GM12878 (cell line): ENCODE results near the gene KANTR. TPM values are rescaled to one million over a fixed set of nuclear protein-coding genes. Genes with fewer than 3 reads are reported as not detected.
A peak's percentile ranks its signal among the peaks of the same experiment; 100 is the strongest.

Source experiments
- ATAC-seq: fragments of 200-7000 bp; cut with Tn5 transposase; 3 replicates; pipeline ENCODE4 v1.9.1; 2020; ENCODE audit warnings: mild to moderate bottlenecking, moderate library complexity
- BruUV-seq: library from RNA; stranded (reverse); fragments of 400-500 nt; replicated peaks from 2 replicates; lab custom pipeline; 2021; lab: Mats Ljungman, UMichigan
- CTCF ChIA-PET: fragments of 300-600 bp; sonication (Branson Sonifier 250); formaldehyde crosslinking; extraction: SDS; loops from one replicate; lab custom pipeline; 2021; ENCODE audit warnings: inconsistent platforms; lab: Yijun Ruan, JAX
- POLR2A ChIA-PET: fragments of 350-600 bp; formaldehyde crosslinking; extraction: SDS; loops from one replicate; lab custom pipeline; 2021; ENCODE audit warnings: inconsistent platforms; lab: Charles Lee
- RAD21 ChIA-PET: fragments of 300-600 bp; sonication (Branson Sonifier 250); formaldehyde crosslinking; loops from one replicate; lab custom pipeline; 2023; ENCODE audit warnings: antibody characterized with exemption; ENCODE audit not compliant: unreplicated experiment; lab: Charles Lee
- SMC1A ChIA-PET: fragments of 300-600 bp; sonication (Branson Sonifier 250); formaldehyde crosslinking; loops from one replicate; lab custom pipeline; 2023; ENCODE audit not compliant: unreplicated experiment, uncharacterized antibody; lab: Charles Lee
- DNase-seq: peaks from one replicate; pipeline ENCODE4 v3.0.0-alpha.2; 2011; ENCODE audit warnings: low read depth, low spot score
- FAIRE-seq: peaks from 3 replicates; lab custom pipeline; 2011; peaks lifted over from hg19 to GRCh38; lab: Jason Lieb, UNC
- H2AFZ ChIP-seq: 2 replicates; pipeline ENCODE4 v1.6.0; 2011; ENCODE audit warnings: low read depth, low read length, control low read depth; ENCODE audit not compliant: control insufficient read depth
- H3K27ac ChIP-seq: 2 replicates; pipeline ENCODE4 v1.5.1; 2011; ENCODE audit warnings: control low read depth; ENCODE audit not compliant: control insufficient read depth, insufficient read depth
- H3K27me3 ChIP-seq, 2 experiments: replicated peaks in 1 of 2; 2 replicates each; pipeline versions ENCODE4 v1.6.0 to v1.6.1; 2011; ENCODE audit warnings: low read length in 1 of 2; ENCODE audit not compliant: control insufficient read depth in 2 of 2, insufficient read depth in 2 of 2
- H3K36me3 ChIP-seq, 2 experiments: 2 replicates each; pipeline ENCODE4 v1.5.1; 2011; ENCODE audit warnings: low read length in 1 of 2; ENCODE audit not compliant: control insufficient read depth in 2 of 2, insufficient read depth in 2 of 2
- H3K4me1 ChIP-seq: 2 replicates; pipeline ENCODE4 v1.6.1; 2011; ENCODE audit warnings: mild to moderate bottlenecking, low read length, moderate library complexity, mixed read lengths; ENCODE audit not compliant: control insufficient read depth, insufficient read depth
- H3K4me2 ChIP-seq: 2 replicates; pipeline ENCODE4 v1.6.0; 2011; ENCODE audit warnings: control low read depth; ENCODE audit not compliant: control insufficient read depth, insufficient read depth
- H3K4me3 ChIP-seq: fragments of 200-600 bp; sonication (generic); 2 replicates; pipeline ENCODE4 v1.5.1; 2016
- H3K79me2 ChIP-seq: 2 replicates; pipeline ENCODE4 v1.6.0; 2011; ENCODE audit warnings: low read length; ENCODE audit not compliant: control insufficient read depth, insufficient read depth
- H3K9ac ChIP-seq: 2 replicates; pipeline ENCODE4 v1.8.0; 2011; ENCODE audit warnings: low read length, control low read depth, mixed read lengths; ENCODE audit not compliant: control insufficient read depth, insufficient read depth
- H3K9me3 ChIP-seq: replicated peaks from 3 replicates; pipeline ENCODE4 v1.5.1; 2011; ENCODE audit warnings: mild to moderate bottlenecking, low read length; ENCODE audit not compliant: control insufficient read depth, insufficient read depth
- H4K20me1 ChIP-seq: 2 replicates; pipeline ENCODE4 v1.6.0; 2011; ENCODE audit not compliant: control insufficient read depth, insufficient read depth
- CTCF ChIP-seq, 3 experiments: IDR thresholded peaks in 2 of 3; conservative IDR thresholded peaks in 1 of 3; 2 replicates each; pipeline ENCODE4 v1.5.1; 2011; ENCODE audit warnings: low read depth in 3 of 3, low read length in 3 of 3, mild to moderate bottlenecking in 3 of 3, control low read depth in 2 of 3, moderate library complexity in 2 of 3, inconsistent platforms in 1 of 3, mixed read lengths in 1 of 3; ENCODE audit not compliant: control insufficient read depth in 2 of 3, insufficient read depth in 1 of 3; ENCODE audit errors: extremely low read depth in 1 of 3
- RELA ChIP-seq: fragments of 450-650 bp; IDR thresholded peaks from 2 replicates; pipeline ENCODE4 v1.8.0; 2014; ENCODE audit warnings: borderline replicate concordance; ENCODE audit not compliant: partially characterized antibody
- WGBS: methylation state at CpG from one replicate; pipeline ENCODE4 v1.1.6; 2016; ENCODE audit warnings: low lambda C conversion rate; ENCODE audit not compliant: insufficient replicate concordance, insufficient coverage; ENCODE audit errors: missing lambda C conversion rate; 5-methylcytosine and 5-hydroxymethylcytosine counted together
- in situ Hi-C: fragments of 300-500 bp; cut with MboI; formaldehyde crosslinking; loops from 9 replicates; pipeline ENCODE4 v1.14.3; 2018; ENCODE audit warnings: mixed read lengths
- intact Hi-C: fragments of 100-400 bp; cut with micrococcal nuclease; formaldehyde crosslinking; loops from one replicate; pipeline ENCODE4 v1.14.2; 2022; ENCODE audit not compliant: unreplicated experiment
- polyA plus RNA-seq, 11 experiments: library from polyadenylated mRNA; depleted of rRNA in 4 of 11; unstranded in 6 of 11; stranded (reverse) in 5 of 11; fragments of >200 nt; fragmentation: Nextera tagmentation in 4 of 11; fragmentation: Illumina TruSeq in 1 of 11; extraction: Ambion mirVana in 4 of 11; extraction: Trizol in 1 of 11; gene quantifications; 1 replicate in 1 of 11; 2 replicates in 10 of 11; pipeline versions ENCODE4 v1.2.1 to v1.2.3, GENCODE V29; 2011 to 2016; ENCODE audit warnings: inconsistent platforms in 2 of 11, missing spikeins in 2 of 11, low read depth in 1 of 11
- small RNA-seq: library from RNA; depleted of rRNA; stranded (forward); fragments of <200 nt; gene quantifications from one replicate; pipeline ENCODE3, GENCODE V24; 2014
- total RNA-seq, 4 experiments: library from RNA; depleted of rRNA in 3 of 4; stranded (reverse); fragments of >200 nt in 3 of 4; fragmentation: Illumina TruSeq in 1 of 4; extraction: Trizol in 1 of 4; gene quantifications; 2 replicates each; pipeline versions ENCODE4 v1.2.1 to v1.2.3, GENCODE V29; 2013 to 2021

The KANTR gene
- total and polyA plus RNA-seq, 10 of the 15 experiments (the other 5 are each of a cell fraction or from before 2014, with no cell fraction given): 1.00 to 14.8 (median 5.5) TPM

- H3K79me2 ChIP-seq: no peaks in the 10 kb centered on the region
- DNase-seq: no peak
- CTCF ChIA-PET: no interaction called here
- H3K27ac ChIP-seq: no peak overlapping the region
- peaks cover 2% of the 10 kb centered on the region; the same call in 2 of the 3 replicates for H3K9me3 ChIP-seq
- no peak for ATAC-seq
- SMC1A ChIA-PET: no interaction called here
- no peaks in the 10 kb centered on the region for H3K27me3 ChIP-seq
- TF ChIP-seq RELA (no peak), CTCF (IDR thresholded peaks at IDR 0.05 in 2 of 3, conservative IDR thresholded peaks at IDR 0.05 in 1 of 3; ENCODE audit: control insufficient read depth in 2 of 3, extremely low read depth in 1 of 3, insufficient read depth in 1 of 3, low read depth in 3 of 3, low read length in 3 of 3) (peak in 2 of 3 experiments; percentile 11 to 16; a peak in 1 of 6 replicates)
- TF ChIP-seq, all 136 proteins: peak for 1
- FAIRE-seq: no peak
- Histone ChIP-seq H3K9ac (no peak overlapping the region), H3K4me2 (no peak overlapping the region), H3K4me3 (no peak overlapping the region), H3K4me1 (no peaks in the 10 kb centered on the region), H2AFZ (no peak overlapping the region), H3K36me3 (no peaks in the 10 kb centered on the region), H4K20me1 (no peaks in the 10 kb centered on the region)
- in situ Hi-C loops: no loop called here
- ChIA-PET POLR2A (no interaction called here), RAD21 (no interaction called here)
- WGBS: 80% methylated on average over 7 of the region's 7 CpGs
- BruUV-seq: no TSS peak
- intact Hi-C loops: no loop called here
Observed at GRCh38 chrX:53171356-53171755, 77.4 kb downstream of the KANTR start.

Small RNA genes lying within 50 kb of the gene (small RNA-seq; reads per million reads assigned to genes)
- gene AL139396.1 (not detected), gene AL591212.2 (not detected)

Other genes starting within 250 kb of the KANTR start
- gene XAGE3, start 226.1 kb upstream of the KANTR start, total RNA-seq (2014; rRNA removed): not detected in 2 replicates
- gene XAGE3, start 226.1 kb upstream of the KANTR start, total RNA-seq (2014; rRNA removed; fragmentation: Illumina TruSeq; extraction: Trizol): not detected in 2 replicates
- not detected in 2 replicates for gene XAGE3, start 226.1 kb upstream of the KANTR start, total RNA-seq (2021)
- not detected in 2 replicates for gene XAGE3, start 226.1 kb upstream of the KANTR start, polyA plus RNA-seq (2011; rRNA removed)
- gene XAGE3, start 226.1 kb upstream of the KANTR start, polyA plus RNA-seq (2014; fragmentation: Illumina TruSeq; extraction: Trizol): not detected in 2 replicates
- gene XAGE3, start 226.1 kb upstream of the KANTR start, polyA plus RNA-seq (2014; fragmentation: Nextera tagmentation; extraction: Ambion mirVana): not detected
- gene XAGE3, start 226.1 kb upstream of the KANTR start, polyA plus RNA-seq (2014; rRNA removed): not detected in 2 replicates
- gene XAGE3, start 226.1 kb upstream of the KANTR start, polyA plus RNA-seq (2016; fragmentation: Nextera tagmentation; extraction: Ambion mirVana): not detected
- gene FAM156B, start 196.8 kb upstream of the KANTR start, total RNA-seq (2014; rRNA removed): 21.1 and 25.5 TPM in 2 replicates
- 10.5 and 13.8 TPM in 2 replicates for gene FAM156B, start 196.8 kb upstream of the KANTR start, total RNA-seq (2014; rRNA removed; fragmentation: Illumina TruSeq; extraction: Trizol)
- 15.8 and 17.0 TPM in 2 replicates for gene FAM156B, start 196.8 kb upstream of the KANTR start, total RNA-seq (2021)
- 12.1 and 23.1 TPM in 2 replicates for gene FAM156B, start 196.8 kb upstream of the KANTR start, polyA plus RNA-seq (2011; rRNA removed)
- 10.4 and 19.8 TPM in 2 replicates for gene FAM156B, start 196.8 kb upstream of the KANTR start, polyA plus RNA-seq (2014; fragmentation: Illumina TruSeq; extraction: Trizol)
- gene FAM156B, start 196.8 kb upstream of the KANTR start, polyA plus RNA-seq (2014; fragmentation: Nextera tagmentation; extraction: Ambion mirVana): 1 to 10 TPM in 1 of 2 experiments, under 1 TPM in 1; 0.53 to 2.4 TPM
- gene FAM156B, start 196.8 kb upstream of the KANTR start, polyA plus RNA-seq (2014; rRNA removed): 27.9 and 33.0 TPM in 2 replicates
- gene FAM156B, start 196.8 kb upstream of the KANTR start, polyA plus RNA-seq (2016; fragmentation: Nextera tagmentation; extraction: Ambion mirVana): 10 to 100 TPM; 12.9 to 16.6 TPM
- 12.9 and 14.5 TPM in 2 replicates for gene FAM156A, start 135.6 kb upstream of the KANTR start, total RNA-seq (2014; rRNA removed)
- 10.2 and 11.9 TPM in 2 replicates for gene FAM156A, start 135.6 kb upstream of the KANTR start, total RNA-seq (2014; rRNA removed; fragmentation: Illumina TruSeq; extraction: Trizol)
- 13.9 and 16.0 TPM in 2 replicates for gene FAM156A, start 135.6 kb upstream of the KANTR start, total RNA-seq (2021)
- gene FAM156A, start 135.6 kb upstream of the KANTR start, polyA plus RNA-seq (2011; rRNA removed): 19.3 and 24.2 TPM in 2 replicates
- 14.6 and 16.7 TPM in 2 replicates for gene FAM156A, start 135.6 kb upstream of the KANTR start, polyA plus RNA-seq (2014; fragmentation: Illumina TruSeq; extraction: Trizol)
- 1 to 10 TPM; 2.9 to 5.1 TPM for gene FAM156A, start 135.6 kb upstream of the KANTR start, polyA plus RNA-seq (2014; fragmentation: Nextera tagmentation; extraction: Ambion mirVana)
- 21.6 and 25.2 TPM in 2 replicates for gene FAM156A, start 135.6 kb upstream of the KANTR start, polyA plus RNA-seq (2014; rRNA removed)
- 10 to 100 TPM; 19.1 to 25.0 TPM for gene FAM156A, start 135.6 kb upstream of the KANTR start, polyA plus RNA-seq (2016; fragmentation: Nextera tagmentation; extraction: Ambion mirVana)
- gene GPR173, start 45.4 kb upstream of the KANTR start, total RNA-seq (2014; rRNA removed): 0.06 and 0.27 TPM in 2 replicates
- gene GPR173, start 45.4 kb upstream of the KANTR start, total RNA-seq (2014; rRNA removed; fragmentation: Illumina TruSeq; extraction: Trizol): 0.04 and 0.05 TPM in 2 replicates
- gene GPR173, start 45.4 kb upstream of the KANTR start, total RNA-seq (2021): 0.10 and 0.11 TPM in 2 replicates
- 0.10 and 0.14 TPM in 2 replicates for gene GPR173, start 45.4 kb upstream of the KANTR start, polyA plus RNA-seq (2011; rRNA removed)
- 0.13 TPM in 2 replicates for gene GPR173, start 45.4 kb upstream of the KANTR start, polyA plus RNA-seq (2014; fragmentation: Illumina TruSeq; extraction: Trizol)
- not detected for gene GPR173, start 45.4 kb upstream of the KANTR start, polyA plus RNA-seq (2014; fragmentation: Nextera tagmentation; extraction: Ambion mirVana)
- gene GPR173, start 45.4 kb upstream of the KANTR start, polyA plus RNA-seq (2014; rRNA removed): 0.05 and 0.24 TPM in 2 replicates
- not detected for gene GPR173, start 45.4 kb upstream of the KANTR start, polyA plus RNA-seq (2016; fragmentation: Nextera tagmentation; extraction: Ambion mirVana)
- 12.8 and 13.4 TPM in 2 replicates for gene TSPYL2, start 11.8 kb upstream of the KANTR start, total RNA-seq (2014; rRNA removed)
- 12.3 and 12.9 TPM in 2 replicates for gene TSPYL2, start 11.8 kb upstream of the KANTR start, total RNA-seq (2014; rRNA removed; fragmentation: Illumina TruSeq; extraction: Trizol)
- 16.0 and 16.1 TPM in 2 replicates for gene TSPYL2, start 11.8 kb upstream of the KANTR start, total RNA-seq (2021)
- 19.9 and 20.1 TPM in 2 replicates for gene TSPYL2, start 11.8 kb upstream of the KANTR start, polyA plus RNA-seq (2011; rRNA removed)
- gene TSPYL2, start 11.8 kb upstream of the KANTR start, polyA plus RNA-seq (2014; fragmentation: Illumina TruSeq; extraction: Trizol): 24.6 and 29.5 TPM in 2 replicates
- gene TSPYL2, start 11.8 kb upstream of the KANTR start, polyA plus RNA-seq (2014; fragmentation: Nextera tagmentation; extraction: Ambion mirVana): 1 to 10 TPM in 1 of 2 experiments, under 1 TPM in 1; 0.53 to 1.8 TPM
- 19.7 and 20.0 TPM in 2 replicates for gene TSPYL2, start 11.8 kb upstream of the KANTR start, polyA plus RNA-seq (2014; rRNA removed)
- 10 to 100 TPM; 13.3 to 15.6 TPM for gene TSPYL2, start 11.8 kb upstream of the KANTR start, polyA plus RNA-seq (2016; fragmentation: Nextera tagmentation; extraction: Ambion mirVana)
- gene KDM5C, start 131.1 kb downstream of the KANTR start, total RNA-seq (2014; rRNA removed): 48.0 and 59.2 TPM in 2 replicates
- gene KDM5C, start 131.1 kb downstream of the KANTR start, total RNA-seq (2014; rRNA removed; fragmentation: Illumina TruSeq; extraction: Trizol): 35.7 and 42.1 TPM in 2 replicates
- 99.4 and 110 TPM in 2 replicates for gene KDM5C, start 131.1 kb downstream of the KANTR start, total RNA-seq (2021)
- 40.2 and 88.5 TPM in 2 replicates for gene KDM5C, start 131.1 kb downstream of the KANTR start, polyA plus RNA-seq (2011; rRNA removed)
- gene KDM5C, start 131.1 kb downstream of the KANTR start, polyA plus RNA-seq (2014; fragmentation: Illumina TruSeq; extraction: Trizol): 45.1 and 51.0 TPM in 2 replicates
- gene KDM5C, start 131.1 kb downstream of the KANTR start, polyA plus RNA-seq (2014; fragmentation: Nextera tagmentation; extraction: Ambion mirVana): 1 to 10 TPM; 1.5 TPM
- gene KDM5C, start 131.1 kb downstream of the KANTR start, polyA plus RNA-seq (2014; rRNA removed): 58.5 and 64.7 TPM in 2 replicates
- gene KDM5C, start 131.1 kb downstream of the KANTR start, polyA plus RNA-seq (2016; fragmentation: Nextera tagmentation; extraction: Ambion mirVana): 10 to 100 TPM; 49.0 to 54.9 TPM
- not detected in 2 replicates for gene IQSEC2, start 187.4 kb downstream of the KANTR start, total RNA-seq (2014; rRNA removed)
- gene IQSEC2, start 187.4 kb downstream of the KANTR start, total RNA-seq (2014; rRNA removed; fragmentation: Illumina TruSeq; extraction: Trizol): not detected in 2 replicates
- 0.08 and 0.23 TPM in 2 replicates for gene IQSEC2, start 187.4 kb downstream of the KANTR start, total RNA-seq (2021)
- 0.04 TPM in 1 of 2 replicates, not detected in the other for gene IQSEC2, start 187.4 kb downstream of the KANTR start, polyA plus RNA-seq (2011; rRNA removed)
- 0.07 TPM in 1 of 2 replicates, not detected in the other for gene IQSEC2, start 187.4 kb downstream of the KANTR start, polyA plus RNA-seq (2014; fragmentation: Illumina TruSeq; extraction: Trizol)
- gene IQSEC2, start 187.4 kb downstream of the KANTR start, polyA plus RNA-seq (2014; fragmentation: Nextera tagmentation; extraction: Ambion mirVana): under 1 TPM; 0.04 to 0.11 TPM
- 0.01 and 0.22 TPM in 2 replicates for gene IQSEC2, start 187.4 kb downstream of the KANTR start, polyA plus RNA-seq (2014; rRNA removed)
- gene IQSEC2, start 187.4 kb downstream of the KANTR start, polyA plus RNA-seq (2016; fragmentation: Nextera tagmentation; extraction: Ambion mirVana): under 1 TPM in 1 of 2 experiments, not detected in 1; 0.04 TPM